NCI-H345 treated with DMSO at 0.1 percent for 48 hours (cell line): ENCODE measurements around the gene MSI2.
"Not testable (repeated sequence)": the region's sequence is repeated elsewhere in the genome, so short reads cannot be mapped to it uniquely, and the experiment has no call there.

Experiments used
- DNase-seq: peaks from one replicate; lab custom pipeline; 2025; ENCODE audit not compliant: unreplicated experiment; lab: John Stamatoyannopoulos, UW

The MSI2 gene

DNA sequence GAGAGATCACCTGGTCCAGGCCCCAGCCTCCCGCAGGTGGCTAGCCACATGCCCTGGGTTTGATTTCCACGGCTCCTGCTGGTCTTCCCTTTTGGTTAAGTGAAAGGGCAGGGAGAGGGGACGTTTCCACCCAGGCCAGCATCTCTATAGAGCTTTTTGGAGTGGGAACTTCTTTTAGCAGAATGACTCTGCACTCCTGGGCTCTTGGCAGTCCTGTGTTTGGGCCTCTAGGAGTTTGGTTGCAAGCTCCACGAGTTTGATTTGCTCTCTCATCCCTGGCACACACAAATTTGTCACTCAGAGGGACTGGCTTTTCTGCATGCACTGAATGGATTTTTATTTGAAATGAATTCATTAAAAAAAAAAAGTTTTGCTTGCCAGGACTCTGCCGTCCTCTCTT is 32.8 kb downstream of the MSI2 start:
- DNase-seq, result no peak

DNA sequence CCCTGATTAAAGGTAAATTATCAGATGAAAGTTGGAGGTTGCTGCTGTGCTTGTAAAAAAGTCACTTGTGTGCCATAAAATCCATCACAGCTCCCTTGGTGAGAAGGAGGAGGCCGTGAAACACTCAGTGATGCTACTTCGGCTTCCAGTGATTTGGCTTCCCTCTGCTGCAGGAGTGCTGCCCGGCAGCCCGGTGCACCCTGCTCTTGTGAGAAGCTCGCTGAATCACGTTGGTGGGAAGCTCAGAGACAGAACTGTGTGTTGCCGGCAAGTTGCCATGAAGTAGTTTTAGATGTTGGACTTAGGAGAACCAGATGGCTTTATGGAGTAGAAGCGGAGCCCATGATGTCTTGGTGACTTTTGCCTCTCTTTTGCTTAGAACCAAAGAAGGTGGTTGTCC is 33.3 kb downstream of the MSI2 start:
- no peak for DNase-seq

DNA sequence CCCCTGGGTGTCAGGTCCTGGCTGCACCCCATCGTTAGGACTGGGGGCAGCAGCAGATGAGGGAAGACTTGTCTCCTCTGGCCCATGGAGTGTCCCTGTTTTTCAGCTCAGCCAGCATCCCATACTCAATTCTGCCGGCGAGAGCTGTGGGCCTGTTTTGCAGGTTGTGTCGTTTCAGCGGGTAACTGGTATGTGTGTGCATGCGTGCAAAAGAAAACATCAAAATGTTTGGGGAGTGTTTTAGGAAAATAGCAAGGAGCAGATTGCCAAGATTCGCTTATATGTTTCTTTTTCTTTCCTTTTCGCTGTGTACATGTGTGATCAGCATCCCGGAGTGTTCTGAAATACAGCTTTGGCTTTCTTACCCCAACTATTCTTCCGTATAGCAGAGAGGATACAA is 34.7 kb downstream of the MSI2 start:
- DNase-seq, result no peak

DNA sequence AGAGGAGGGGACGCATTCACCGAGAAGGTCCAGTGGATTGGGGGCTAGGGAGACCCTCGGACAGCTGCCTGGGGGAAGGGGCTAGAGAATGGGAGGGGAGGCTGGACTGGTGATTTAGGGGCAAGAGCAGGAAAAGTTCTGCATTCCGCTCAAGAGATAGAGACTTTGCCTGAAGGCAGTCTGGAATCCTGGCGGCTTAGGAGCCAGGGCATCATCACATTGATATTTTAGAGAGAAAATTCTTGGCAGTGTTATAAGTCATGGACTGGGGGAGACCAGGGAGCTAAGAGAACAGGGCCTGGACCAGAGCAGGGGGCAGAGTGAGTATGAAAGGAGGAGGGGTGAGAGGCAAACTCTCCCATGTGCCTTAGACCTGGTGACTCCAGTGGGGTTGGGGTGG is 35.8 kb downstream of the MSI2 start:
- no peak for DNase-seq

DNA sequence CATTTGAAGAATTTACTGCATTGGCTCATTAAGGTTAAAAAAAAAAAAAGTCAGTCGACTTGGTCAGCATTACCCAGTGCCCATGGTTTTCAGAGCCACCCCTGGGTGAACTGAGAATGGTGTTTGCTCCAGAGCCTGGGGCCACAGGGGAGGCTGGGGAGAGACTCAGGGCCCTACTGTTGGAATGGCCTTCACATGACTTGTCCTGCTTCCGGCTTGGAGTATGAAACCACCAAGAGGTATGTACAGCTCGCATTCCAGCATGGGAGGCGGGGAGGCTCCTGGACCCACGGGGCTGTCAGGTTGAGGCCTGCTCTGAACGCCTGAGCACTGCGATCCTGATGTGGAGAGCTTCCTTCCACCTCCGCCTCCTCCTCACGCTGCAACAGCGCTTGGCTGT is 36.8 kb downstream of the MSI2 start:
- DNase-seq, result no peak

DNA sequence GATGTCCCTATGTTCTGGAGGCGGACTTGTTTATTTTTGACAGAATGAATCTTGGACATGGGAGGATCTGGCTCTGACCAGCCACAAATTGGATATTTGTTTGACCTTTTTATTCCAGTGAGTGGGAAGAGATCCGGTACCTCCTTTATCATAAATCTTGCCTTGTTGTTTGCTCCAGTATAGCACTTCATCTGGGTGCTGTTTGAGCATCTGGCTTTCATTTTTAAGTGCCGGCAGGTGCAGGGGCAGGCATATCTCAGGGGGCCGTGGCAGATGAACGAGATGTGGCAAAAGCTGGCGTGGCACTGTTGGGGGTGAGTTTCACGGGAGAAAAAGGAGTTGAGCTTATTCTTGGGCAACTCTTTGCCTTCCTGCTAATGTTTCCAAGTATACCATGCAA is 37.8 kb downstream of the MSI2 start:
- DNase-seq, result peak; percentile 79

DNA sequence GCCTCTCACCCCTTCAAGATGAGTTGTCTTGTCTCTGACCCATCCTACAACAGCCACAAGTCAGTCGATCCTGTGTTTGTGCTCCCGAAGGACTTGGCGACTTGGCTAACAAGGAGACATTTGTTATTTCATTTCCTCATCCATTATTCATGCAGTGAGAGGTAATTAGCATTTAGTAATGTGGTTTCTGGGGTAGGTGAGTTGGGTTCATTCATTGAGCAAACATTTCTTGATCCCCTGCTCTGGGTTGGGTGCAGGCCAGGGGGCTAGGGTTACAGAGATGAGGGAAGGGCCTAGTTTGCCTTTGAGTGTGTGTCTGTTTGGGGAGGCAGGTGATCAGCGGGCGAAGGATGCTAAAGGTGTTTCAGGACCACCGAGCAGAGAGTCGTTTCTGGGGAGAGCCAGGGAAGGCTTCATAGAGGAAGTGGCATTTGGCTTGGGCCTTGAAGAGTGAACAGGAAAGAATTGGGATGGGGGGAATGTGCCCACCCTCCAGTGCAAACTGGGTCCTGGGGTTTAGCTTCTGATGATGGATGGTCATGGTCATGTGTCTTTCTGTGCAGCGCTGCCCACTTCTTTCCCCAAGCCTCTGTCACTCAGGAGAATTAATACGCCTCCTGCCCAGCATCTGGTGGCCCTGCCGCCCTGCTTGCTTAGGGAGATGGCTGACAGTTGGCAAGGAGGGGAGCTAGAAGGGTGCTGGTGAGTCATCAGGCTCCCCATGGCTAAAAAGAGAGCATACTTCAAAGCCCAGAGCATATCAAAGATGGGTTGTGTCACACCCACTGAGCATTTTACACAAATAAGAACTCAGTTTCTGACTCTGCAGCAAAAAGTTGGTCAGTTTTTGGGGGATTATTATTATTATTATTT is 38.5 kb downstream of the MSI2 start:
- DNase-seq, result peak; percentile 89

DNA sequence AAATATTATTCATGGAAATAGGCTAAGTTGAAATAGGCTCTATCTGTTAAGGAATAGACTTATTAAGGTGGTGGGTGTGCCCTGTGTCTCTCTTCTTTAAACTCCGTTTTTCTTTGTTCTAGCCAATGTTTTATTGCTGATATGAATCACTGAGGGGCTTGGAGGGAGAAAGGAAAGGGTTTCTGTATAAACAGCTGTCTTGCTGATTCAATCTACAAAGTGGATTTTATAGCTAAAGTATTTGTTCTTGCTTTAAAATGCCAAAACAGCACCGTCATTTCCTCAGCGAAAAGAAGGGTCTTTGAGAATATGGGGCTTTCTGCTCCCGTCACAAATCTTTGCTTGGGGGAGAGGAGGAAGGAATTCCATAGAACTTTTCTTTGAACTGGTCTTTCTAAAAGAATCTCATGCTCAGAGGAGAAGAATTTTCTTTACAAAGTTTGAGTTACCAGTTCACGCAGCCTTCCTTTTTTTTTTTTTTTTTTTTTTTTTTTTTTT is 39.3 kb downstream of the MSI2 start:
- DNase-seq, result peak; percentile 85

DNA sequence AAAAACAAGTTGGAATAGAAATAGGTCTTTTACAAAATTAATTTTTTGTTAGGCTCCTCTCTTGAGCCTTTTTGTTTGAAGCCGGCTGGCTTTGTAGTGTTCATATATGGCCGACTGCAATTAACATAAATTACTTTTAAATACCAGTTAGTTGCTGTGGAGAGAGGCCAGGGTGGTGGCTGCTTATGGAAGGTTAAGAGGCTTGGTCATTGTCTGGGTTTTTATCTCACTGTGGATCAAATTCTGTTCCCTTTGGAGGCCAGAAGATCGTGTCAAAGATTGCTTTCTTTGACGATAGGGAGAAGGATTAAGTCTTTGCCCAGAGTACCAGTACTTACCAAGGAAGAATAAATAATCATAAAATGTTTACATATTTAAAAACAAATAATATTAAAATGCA is 39.9 kb downstream of the MSI2 start:
- no peak for DNase-seq

DNA sequence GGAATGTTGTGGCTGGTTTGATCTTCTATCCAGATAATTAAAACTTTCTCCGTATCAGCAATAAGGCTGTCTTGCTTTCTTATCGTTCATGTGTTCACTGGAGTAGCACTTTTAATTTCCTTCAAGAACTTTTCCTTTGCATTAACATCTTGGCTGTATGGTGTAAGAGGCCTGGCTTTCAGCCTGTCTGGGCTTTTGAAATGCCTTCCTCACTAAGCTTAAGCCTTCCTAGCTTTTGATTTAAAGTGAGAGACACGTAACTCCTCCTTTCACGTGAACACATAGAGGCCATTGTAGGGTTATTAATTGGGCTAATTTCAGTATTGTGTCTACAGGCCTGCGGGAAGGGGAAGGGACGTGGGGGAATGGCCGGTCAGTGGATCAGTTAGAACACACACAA is 42.9 kb downstream of the MSI2 start:
- DNase-seq, result no peak

DNA sequence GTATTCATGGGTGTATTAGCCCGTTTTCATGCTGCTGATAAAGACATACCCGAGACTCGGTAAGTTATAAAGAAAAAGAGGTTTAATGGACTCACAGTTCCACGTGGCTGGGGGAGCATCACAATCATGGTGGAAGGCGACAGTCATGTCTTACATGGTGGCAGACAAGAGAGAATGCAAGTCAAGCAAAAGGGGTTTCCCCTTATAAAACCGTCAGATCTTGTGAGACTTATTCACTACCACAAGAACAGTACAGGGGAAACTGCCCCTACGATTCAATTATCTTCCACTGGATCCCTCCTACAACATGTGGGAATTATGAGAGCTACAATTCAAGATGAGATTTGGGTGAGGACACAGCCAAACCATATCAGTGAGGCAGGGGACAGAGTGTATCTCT is 44.3 kb downstream of the MSI2 start:
- not testable (repeated sequence) for DNase-seq

DNA sequence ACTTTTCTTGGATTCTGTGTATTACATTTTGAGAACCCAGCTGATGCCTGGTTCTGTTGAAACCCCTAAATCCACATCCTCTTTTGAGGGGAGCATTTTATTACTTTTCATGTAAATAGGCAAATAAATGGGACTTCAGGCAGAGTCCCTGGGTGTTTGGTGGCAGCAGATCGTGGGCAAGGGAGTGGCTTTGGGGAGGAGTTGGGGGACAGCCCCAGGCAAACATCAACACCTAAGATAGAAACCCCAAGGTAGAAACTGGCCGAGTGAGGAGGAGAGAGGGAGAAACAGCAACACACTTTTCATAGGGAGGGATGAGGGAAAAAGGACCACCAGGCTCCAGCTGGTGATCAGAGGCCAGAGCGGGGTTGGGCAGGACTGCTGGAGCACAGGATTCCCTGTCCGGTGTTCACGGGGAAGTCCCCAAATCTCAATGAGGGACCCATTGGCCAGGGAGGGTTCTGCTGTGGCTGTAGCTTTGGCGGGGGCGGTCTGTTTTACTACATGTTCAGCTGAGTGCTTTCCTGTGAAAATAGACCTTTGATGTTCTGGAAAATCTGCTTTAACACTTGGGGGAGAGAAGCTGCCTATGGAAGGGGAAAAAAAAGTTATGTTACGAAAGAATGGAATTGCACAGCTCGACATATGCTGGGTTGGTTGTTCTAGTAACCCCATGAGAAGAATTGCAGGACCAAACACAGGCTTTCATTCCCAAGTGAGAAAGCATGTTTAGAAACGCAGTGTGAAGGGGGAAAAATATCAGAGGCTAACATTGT is 46.6 kb downstream of the MSI2 start:
- no peak for DNase-seq

DNA sequence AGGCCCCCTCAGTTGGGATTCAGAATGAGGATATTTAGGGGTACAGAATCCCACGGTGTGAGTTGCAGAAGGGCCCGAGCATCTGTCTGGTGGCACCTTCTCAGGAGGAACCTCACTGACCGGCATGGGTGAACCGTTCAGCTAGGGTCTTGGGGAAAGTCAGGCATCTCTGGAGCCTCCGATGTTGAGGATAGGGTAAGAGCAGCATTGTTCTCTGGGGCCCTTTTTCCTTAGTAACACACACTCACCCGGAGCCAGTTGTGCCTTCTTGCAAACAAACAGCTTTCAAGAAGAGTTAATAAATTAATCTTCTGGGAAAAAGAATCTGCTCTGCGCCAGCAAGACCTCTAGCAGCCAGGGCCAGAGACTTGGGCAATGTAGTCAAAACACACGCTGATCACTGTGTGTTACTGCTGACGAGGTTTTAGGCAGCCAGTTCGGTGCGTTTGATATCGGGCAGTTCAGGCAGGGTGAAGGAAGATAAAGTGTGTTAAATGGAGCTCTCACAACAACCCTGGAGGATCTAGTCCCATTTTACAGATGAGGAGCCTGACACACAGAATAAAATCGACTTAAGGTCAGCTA is 48.9 kb downstream of the MSI2 start:
- no peak for DNase-seq

DNA sequence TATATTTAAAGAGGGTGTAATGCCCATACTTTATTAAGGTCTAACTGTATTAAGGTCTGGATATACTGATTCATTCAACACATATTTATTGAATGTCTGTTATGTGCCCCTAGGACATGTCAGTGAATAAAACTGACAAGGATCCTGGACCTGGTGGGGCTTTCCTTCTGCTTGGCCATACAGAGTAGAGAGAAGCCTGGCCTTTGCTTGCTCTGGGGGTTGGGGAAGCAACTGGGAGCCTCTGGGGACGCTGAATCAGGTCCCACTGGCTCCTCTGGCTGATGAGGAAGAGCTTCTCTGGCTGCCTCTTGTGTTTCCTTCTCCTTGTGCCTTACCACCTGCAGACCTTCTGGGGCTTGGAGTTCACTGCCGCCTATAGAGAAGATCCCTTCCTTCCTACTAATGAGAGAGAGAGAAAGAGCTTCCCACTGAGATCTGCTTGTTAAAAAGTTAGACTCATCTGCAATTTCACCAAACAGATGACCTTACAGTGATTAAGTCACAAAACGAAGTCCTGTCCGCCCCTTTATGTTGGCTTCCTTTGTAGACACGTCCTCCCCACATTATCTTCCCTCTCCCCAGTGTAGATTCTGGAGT is 49.7 kb downstream of the MSI2 start:
- DNase-seq, result no peak

DNA sequence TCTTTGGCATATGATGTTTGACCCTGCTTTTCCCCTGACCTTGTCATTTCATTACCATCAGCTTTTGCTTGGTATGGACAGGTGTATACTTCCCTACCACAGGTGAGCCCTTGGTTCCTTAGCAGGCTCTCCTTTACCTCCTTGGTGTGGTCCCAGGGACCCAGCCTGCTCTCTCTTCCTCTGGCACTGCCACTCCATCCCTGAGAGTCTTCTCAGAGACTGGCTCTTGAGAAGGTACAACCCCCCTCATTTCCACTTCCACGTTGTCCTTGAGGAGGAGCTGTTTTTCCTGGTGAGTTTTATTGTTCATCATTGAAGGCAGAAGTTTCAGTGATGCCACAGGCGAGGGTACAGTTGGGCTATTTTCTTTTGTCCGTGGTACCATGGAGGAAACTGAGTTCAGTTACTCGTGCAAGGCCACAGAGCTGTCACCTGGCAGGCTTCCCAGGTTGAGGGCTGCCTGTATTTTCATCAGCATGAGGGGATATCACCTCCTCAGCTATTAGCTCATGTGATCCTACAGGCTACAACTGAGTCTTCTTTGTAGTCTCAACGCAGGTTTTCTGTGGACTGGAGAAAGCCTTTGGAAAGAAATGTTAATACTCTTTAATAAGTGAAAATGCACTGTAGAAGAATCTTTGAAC is 52.3 kb downstream of the MSI2 start:
- DNase-seq, result no peak

DNA sequence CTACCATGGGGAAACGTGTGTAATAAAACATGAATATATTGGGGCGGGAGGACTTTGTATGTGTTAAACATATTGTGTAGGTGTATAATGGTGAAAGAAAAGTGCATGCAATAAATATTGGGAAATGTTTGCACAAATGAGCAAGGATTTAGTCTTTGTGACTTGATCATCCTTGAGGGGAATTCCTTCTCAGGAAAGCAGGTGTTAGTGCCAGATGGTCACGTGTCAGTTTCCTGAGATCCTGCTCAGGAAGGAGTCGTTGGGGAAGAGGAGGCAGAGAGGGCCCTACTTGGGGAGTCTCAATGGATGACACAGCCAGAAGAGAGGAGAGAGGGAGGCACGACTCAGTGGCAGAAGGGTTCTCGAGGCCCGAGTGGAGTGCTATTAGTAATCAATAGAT is 53.2 kb downstream of the MSI2 start:
- DNase-seq, result no peak

DNA sequence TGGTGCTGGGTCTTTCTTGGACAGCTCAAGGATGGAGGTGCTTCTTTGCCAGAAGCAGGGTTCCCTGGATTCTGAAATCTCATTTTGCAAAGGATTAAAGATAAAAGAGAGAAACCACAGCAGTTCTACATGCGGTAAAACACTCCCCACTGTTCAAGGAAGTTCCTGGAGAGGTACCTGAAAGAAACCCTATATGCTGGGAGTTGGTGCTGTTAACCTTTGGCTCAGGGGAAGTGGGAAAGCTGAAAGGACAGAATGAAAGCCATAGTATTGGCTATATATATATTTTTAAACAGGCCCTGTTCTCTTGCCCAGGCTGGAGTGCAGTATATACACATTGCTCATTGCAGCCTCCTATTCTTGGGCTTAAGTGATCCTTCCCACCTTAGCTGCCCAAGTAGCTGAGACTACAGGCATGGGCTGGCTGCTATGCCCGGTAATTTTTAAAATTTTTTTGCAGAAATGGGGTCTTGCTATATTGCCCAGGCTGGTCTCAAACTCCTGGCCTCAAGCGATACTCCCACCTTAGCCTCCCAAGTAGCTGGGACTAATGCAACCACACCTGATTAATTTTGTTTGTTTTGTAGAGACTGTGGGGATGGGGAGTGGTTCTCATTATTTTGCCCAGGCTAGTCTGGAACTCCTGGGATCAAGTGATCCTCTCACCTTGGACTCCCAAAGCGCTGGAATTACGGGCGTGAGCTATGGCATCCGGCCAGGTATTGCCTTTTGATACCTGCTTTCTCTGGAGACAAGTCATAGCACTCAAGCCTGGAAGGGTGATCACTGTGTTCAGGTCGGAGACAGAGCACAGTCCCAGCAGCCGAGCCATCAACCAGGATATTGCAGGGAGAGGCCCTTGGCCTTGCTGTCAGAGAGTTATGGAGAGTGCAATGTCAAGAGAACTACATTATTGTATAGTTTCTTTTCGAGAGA is 55.2 kb downstream of the MSI2 start:
- no peak for DNase-seq

DNA sequence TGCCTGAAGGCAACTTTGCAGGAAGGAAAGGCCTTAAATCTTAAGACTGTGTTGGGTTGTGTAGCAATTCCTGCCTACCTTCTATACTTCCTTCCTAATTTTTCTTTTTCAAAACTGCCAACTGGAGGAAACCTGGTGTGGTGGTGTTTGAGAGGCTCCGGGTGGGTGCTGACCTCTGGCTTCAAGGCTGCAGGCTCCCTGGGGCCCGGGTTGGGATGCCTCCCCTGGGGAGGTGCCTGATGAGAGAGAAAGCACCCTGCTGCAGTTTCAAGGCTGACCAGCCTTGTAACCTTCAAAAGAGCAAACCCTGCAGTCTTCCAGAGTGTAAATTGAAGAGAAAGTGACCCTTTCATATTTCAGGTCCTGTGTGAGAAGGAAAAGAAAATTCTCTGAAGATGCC is 55.9 kb downstream of the MSI2 start:
- no peak for DNase-seq

DNA sequence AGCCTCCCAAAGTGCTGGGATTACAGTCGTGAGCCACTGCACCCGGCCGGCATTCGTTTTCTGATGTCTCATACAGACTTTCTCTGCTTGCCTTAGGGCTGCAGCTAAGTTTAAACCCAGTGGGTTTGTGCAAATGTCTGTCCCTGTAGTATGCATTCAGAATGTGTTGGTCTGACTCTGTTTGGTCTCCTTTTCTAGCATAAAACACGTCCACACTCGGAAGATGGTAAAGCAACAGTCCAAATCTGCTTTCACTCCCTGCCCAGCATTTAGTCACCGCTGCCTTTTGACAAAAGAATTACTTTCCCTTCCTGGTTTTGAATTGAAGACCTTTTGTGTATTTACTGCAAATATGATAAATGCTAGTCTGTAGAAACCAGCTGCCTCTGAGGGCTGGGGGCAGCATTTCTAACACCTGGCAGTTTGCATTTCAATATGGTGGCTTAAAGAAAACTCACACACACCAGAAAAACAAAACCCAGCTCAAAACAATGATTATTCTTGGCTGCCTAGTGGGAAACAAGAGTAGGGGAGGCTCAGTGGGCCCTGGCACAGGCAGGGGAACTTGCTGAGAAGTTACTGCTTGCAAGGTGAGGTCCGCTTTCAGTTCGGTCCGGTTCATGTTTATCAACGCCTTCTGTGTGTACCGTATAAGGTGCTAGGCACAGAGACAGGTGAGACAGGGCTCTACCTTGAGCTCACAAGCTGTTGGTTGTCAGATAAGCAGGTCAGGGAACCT is 56.9 kb downstream of the MSI2 start:
- no peak for DNase-seq
